HG03064 (cell line): ENCODE measurements around the gene KLHL22.

Experiments used
- ATAC-seq: cut with Tn5 transposase; IDR thresholded peaks from one replicate; pipeline ENCODE4 v1.9.1; 2021; ENCODE audit warnings: low read depth; ENCODE audit not compliant: unreplicated experiment

Gene KLHL22

DNA sequence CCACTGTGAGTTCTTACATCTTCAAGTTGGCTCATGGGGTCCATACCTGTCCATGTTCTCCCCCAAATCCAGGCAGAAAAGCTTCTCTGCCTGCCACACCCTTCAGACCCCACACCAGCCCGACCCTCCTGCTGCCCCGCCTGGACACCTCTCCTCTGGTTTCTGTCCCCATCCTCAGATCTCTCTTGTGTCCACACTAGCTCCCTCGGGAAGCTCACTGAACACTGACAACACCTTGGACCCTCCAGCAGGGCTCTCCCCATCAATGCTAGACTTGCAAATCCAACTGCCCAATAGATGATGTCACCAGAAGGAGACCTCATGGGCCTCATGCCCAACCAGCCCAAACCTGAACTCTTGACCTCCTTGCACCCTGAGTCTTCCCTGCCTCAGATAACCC, 60.8 kb downstream of the KLHL22 start:
- no peak for ATAC-seq

DNA sequence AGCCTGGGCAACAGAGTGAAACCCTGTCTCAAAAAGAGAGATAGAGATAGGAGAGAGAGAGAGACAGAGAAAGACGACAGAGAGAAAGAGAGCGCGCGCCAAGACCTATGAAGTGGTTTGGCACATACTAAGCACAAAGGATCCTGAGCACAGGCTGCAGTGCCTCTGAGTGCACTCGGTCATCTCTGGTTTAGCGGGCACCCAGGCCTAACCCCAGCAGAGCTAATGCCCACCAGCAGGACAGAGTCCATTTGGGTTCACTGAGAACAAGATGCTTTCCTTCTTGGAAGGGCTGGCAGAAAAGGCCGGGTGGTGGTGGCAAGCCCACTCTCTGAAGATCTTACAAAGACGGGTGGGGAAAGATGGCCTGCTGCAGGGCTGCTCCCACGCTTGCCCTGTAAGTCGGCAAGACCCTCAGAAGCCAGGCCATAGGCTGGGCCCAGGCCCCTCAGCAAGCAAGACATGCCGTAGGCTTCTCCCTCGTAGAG, 61.3 kb downstream of the KLHL22 start:
- no peak for ATAC-seq

GRCh38 chr22:20433686-20434241, 61.8 kb downstream of the KLHL22 start:
- no peak for ATAC-seq

DNA sequence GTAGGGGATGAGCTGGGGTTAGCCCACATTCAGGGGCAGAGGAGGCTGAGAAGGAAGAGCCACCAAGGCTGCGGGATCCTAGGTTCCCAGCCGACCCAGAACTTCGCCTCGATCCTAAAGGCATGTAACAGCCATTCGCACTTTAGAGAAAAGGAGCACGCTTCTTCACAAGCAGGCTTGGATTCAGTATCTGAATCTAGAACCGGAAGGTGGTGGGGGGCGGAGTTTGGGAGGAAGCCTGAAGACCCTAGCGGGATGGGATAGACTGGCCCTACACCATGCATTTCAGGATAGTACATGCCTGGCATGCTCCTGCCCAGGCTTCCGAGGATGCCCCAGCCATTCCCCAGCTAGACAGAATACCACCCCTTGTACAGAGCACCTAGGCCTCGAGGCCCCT, 62.4 kb downstream of the KLHL22 start:
- no peak for ATAC-seq

DNA sequence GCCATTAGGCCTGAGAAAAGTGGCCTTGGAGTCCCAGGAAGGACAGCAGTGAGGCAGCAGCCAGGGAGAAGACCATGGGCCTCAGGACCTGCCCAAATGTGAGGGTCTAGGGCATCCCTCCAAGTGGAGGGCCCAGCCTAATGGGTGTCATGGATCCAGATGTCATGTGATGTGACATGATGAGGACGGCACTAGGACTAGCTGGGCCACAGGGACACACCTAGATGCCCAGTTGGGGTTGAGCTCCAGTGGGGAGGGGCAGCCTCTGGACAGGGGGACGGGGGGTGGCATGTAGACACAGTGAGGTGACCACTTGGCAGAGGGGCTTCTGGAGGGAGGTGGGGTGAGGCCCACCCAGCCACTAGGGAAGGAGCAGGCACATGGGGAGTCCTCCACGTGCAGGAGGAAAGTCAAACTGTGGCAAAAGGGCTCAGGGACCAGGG, 63.3 kb downstream of the KLHL22 start:
- ATAC-seq = no peak

DNA sequence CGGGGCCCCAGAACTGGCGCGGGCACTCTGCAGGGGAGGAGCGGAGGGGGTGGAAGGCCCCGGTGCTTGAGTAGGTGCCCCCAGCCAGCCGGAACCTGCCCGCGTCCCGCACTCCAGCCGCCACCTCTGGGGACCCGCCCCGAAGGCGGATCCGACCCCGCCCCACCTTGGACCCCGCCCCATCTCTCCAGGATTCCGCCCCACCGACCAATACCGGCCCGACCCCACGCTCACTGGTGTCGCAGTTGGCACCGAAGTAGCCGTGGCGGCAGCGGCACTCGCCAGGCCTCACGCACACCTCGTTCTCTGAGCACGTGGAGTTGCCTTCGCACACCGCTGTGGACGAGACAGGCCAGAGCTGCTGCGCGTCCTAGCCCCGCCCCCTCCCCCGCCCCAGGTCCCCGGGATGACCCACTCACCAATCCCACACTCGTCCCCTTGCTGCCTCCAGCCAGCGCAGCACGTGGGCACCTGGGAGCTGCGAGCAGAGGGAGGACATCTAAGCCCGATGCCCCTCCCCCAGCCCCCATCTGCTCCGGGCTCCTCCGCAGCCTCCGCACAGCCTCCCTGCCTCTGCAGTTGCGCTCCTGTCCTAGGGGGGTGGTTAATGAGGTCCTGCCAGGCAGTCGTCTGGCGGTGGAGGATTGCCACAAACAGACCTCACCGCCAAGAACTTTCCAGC, 63.9 kb downstream of the KLHL22 start:
- no peak for ATAC-seq

DNA sequence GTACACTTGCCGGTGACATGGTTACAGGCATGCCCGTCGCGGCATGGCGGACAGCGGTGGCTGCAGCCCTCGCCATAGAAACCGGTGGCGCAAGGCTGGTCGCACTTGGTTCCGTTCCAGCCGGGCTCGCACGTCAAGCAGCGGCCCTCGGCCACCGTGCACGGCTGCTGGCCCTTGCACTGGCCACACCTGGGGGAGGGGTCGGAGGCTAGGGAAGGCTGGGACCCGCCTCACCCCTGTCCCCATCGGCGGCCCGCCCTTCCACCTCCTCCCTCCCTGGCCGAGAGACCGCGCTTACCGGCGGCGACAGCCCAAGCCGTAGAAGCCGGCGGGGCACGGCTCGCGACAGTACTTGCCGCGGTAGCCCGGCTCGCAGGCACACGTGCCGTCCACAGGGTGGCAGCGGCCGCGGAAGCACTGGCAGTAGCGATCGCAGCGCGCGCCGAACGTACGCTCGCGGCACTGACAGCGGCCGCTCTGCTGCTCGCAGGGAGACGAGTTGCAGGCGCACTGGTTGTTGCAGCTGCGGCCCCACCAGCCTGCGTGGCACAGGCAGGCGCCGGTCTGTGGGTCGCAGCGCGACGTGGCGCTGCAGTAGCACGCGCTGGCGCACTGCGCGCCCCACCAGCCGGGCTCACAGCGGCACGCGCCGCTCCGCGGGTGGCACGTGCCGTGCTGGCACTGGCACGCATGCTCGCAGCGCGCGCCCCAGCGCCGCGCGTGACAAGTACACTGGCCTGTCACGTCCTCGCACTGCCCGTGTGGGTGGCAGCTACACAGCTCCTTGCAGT, 64.7 kb downstream of the KLHL22 start:
- ATAC-seq = no peak

DNA sequence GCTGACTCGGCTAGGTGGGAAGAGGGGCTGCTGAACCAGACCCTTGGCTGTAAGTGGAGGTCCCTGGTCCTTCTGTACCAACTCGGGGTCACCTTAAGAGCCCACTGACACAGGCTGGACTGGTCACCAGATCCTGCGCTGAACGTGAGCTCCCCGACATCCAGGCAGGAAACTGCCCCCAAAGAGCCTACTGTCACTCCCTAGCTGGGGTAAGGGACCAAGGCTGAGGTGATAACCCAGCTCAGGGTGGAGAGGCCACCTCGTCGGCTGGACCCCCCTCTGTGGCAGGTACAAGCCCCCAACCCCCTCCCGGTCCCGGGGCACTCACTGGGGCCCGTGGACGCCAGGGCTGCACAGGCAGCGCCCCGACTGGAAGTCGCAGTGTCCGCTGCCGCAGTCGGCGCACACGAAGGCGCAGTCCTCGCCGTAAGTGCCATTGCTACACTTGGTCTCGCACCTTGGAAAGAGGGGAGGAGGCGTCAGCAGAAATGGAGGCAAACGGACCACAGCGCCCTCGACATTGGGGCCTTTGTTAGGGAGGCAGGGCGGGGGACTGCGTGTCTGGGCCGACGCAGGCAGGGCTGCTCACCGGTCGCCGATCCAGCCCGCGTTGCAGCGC, 65.4 kb downstream of the KLHL22 start:
- no peak for ATAC-seq

- ATAC-seq = no peak
These were observed 66.1 kb downstream of the KLHL22 start for GRCh38 chr22:20429254-20430100.

- ATAC-seq = no peak
These were observed 66.9 kb downstream of the KLHL22 start for GRCh38 chr22:20428496-20429253.

DNA sequence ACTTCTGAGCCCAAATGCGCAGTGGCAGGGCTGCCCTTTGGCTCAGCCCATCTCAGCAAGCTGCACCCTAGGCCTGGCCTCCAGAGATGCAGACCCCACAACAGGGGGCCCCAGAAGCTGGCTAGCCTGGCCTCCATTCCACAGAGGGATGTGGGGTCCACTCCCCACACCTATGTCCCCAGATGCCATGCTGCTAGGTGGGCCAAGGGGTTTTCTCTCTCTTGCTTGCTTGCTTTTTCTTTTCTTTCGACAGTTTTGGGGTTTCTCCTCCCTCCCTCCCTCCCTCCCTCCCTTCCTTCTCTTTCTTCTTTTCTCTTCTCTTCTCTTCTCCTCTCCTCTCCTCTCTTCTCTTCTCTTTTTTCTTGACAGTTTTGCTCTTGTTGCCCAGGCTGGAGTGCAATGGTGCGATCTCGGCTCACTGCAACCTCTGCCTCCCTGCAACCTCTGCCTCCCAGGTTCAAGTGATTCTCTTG, 67.6 kb downstream of the KLHL22 start:
- ATAC-seq = no peak

DNA sequence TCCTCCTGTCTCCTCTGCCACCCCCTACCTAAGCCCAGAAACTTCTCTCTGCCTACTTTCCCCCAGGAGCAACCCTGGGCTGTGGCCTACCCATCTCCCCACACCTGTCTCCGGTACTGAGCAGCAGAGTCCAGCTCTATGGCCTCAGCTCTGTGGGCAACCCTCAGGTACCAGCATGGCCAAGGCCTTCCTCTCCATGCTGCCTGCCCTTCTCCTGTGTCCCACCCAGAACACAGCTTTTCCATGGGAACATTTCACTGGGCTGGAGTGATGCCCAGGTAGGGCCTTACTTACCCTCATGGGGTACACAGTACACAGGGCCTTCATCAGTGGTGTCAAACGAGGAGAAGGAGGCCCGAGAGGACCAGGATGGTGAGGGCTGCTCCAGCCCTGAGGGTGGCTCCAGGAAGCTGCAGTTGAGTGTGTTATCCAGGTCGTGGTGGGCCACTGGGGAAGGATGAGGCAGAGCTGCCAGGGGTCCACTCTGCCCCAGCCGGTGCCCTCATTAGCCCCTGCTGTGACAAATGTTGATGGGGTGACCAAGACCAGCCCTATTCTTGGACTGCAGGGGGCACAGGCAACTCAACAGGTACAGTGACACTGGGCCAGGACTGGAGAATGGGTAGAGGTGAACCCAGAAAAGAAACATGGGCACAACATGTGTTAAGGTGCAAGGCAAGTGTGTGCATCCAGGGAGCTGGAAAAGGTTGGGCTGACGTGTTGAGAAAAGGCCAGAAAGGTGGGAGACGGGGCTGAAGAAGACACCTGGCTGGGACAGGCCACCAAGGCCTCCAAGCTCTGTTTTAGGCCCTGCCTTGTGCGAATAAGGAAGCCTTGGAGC, 68.3 kb downstream of the KLHL22 start:
- no peak for ATAC-seq

- no peak for ATAC-seq
These were observed 69.4 kb downstream of the KLHL22 start for GRCh38 chr22:20426259-20426615.

GRCh38 chr22:20425566-20426258, 69.9 kb downstream of the KLHL22 start:
- no peak for ATAC-seq

DNA sequence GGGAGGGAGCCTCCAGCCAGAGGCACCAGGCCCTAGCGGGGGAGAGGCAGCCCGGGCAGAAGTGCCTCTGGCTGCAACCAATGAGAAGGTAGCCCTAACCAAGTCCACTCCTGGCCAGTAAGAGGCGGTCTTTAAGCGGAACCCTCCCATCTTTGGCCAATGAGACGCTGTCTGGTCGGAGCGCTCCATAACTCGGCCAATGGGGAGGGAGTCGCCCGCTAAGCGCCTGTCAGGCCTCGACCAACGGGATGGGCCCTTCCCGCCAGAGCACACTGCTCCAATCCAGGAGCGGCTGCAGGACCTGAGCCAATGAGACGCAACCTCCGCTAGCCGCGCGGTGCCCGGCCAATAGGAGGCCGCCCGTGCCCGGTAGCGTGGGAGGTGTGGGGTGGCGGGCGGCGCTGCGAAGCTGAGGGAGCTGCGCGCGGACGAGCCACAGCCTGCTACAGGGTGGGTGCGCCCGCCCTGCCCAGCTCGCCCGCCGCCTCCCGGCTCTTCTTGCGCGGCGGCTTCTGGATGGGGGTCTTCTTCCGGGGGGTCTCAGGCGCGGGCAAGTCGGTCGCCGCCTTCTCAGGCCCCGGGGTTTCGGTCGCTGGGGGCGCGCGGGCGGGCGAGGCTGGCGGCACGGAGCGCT, 70.5 kb downstream of the KLHL22 start:
- no peak for ATAC-seq

GRCh38 chr22:20424568-20424931, 71.0 kb downstream of the KLHL22 start:
- ATAC-seq = no peak

DNA sequence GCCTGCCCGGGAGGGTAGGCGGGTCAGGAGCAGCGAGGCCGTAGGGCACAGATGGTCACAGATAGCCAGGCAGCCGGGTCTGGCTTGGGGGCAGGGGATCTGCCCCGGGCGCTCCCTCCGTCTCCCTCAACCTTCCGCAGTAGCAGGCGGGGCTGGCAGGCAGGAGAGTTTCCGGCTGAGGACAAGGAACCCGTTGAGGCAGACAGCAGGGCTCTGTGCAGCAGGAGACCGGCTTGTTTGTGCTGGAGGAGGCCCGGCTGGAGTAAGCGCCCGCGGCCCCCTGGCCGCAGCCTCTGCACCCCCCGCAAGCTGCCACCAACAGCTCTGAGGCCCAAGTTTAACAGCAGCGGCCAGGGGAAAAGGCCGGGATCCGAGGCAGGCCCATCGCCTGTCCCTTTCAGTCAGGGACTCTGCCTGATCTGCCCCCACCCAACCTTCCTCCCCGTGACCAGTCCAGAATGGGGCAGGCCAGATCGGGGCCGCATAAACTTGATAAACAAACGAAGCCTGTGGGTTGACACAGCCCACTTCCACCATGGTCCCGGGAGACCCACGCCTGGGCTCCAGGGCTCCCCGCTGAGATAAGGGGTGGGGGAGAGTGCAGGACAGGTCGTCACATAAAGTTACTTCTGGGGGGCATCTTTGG, 71.6 kb downstream of the KLHL22 start:
- no peak for ATAC-seq
